Uterus (tissue), 2 donors: ENCODE data around the gene DDOST.

Source experiments
- CTCF ChIP-seq, 4 experiments: fragments of 200-600 bp in 2 of 4; fragments of 450-650 bp in 2 of 4; sonication (generic) in 2 of 4; IDR thresholded peaks; one replicate each; pipeline ENCODE4 v1.5.1; 2016 to 2019; ENCODE audit warnings: antibody characterized with exemption in 4 of 4, mild to moderate bottlenecking in 2 of 4, moderate library complexity in 1 of 4
- POLR2A ChIP-seq, 2 donors: fragments of 450-650 bp; IDR thresholded peaks; one replicate each; pipeline ENCODE4 v1.6.1; 2016; ENCODE audit warnings: antibody characterized with exemption in 2 of 2, mild to moderate bottlenecking in 1 of 2, moderate library complexity in 1 of 2

GRCh38 chr1:20632386-20632785, 28.8 kb downstream of the DDOST start:
- TF ChIP-seq CTCF (IDR thresholded peaks at IDR 0.05) (no peak), POLR2A (IDR thresholded peaks at IDR 0.05) (no peak)
